DMS114 treated with DMSO at 0.1 percent for 48 hours (cell line): ENCODE measurements around the gene SEC14L1.
"Not testable (repeated sequence)": the region's sequence is repeated elsewhere in the genome, so short reads cannot be mapped to it uniquely, and the experiment has no call there.

Source experiments
- DNase-seq: peaks from one replicate; lab custom pipeline; 2025; ENCODE audit not compliant: unreplicated experiment; lab: John Stamatoyannopoulos, UW

The SEC14L1 gene

DNA sequence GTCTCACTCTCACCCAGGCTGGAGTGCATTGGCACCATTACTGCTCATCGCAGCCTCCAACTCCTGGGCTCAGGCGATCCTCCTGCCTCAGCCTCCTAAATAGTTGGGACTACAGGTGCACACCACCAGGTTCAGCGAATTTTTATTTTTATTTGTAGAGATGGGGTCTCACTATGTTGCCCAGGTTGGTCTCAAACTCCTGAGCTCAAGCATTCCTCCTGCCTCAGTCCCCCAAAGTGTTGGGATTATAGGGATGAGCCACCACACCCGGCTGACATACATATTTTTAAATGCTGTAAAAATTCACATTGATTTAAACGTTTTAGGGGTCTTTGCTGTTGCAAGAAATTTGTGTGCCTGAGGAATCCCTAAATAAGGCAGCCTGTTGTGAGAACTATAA is 24.8 kb upstream of the SEC14L1 start:
- DNase-seq, result no peak

- DNase-seq, result no peak
Measured at GRCh38 chr17:77116371-77116860, 24.4 kb upstream of the SEC14L1 start.

DNA sequence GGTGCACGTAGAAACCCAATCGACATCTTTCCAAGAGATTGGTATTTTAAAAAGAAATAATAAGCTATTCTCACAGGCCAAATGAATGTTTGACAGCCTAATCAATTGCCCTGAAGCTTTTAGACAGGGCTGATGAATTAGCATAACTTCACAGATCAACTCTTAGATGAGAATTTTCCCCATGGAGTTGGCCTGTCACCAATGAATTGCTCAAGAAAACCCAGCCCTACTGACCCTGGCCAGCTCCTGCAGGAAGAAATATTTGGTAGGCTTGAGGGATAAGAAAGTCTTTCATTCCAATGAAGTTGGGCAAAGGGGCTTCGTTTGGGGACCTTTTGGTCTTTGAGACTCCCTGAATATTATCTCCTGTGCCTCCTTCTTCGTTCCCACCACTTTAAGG is 23.4 kb upstream of the SEC14L1 start:
- no peak for DNase-seq

GRCh38 chr17:77118251-77118928 is 22.4 kb upstream of the SEC14L1 start:
- no peak for DNase-seq

GRCh38 chr17:77119668-77120301 is 21.0 kb upstream of the SEC14L1 start:
- DNase-seq, result no peak

DNA sequence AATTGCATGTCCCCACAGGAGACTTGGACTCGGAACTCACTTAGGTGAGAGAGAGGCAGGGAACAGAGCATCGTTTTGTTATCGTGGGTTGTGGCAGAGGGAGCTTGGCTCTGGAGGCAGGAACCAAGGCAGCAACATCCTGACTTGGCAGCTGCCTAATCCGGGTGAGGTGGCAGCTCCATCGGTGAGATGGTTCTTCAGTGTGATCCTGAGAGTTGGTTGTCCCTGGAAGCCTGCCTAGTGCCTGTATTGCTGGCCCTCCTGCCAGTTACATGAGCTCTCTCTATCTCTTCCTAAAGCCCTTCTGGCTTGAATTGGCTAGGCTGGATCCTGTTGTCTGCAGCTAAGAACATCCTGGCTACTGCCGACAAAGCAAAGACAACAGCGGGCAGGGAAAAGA is 19.9 kb upstream of the SEC14L1 start:
- no peak for DNase-seq

DNA sequence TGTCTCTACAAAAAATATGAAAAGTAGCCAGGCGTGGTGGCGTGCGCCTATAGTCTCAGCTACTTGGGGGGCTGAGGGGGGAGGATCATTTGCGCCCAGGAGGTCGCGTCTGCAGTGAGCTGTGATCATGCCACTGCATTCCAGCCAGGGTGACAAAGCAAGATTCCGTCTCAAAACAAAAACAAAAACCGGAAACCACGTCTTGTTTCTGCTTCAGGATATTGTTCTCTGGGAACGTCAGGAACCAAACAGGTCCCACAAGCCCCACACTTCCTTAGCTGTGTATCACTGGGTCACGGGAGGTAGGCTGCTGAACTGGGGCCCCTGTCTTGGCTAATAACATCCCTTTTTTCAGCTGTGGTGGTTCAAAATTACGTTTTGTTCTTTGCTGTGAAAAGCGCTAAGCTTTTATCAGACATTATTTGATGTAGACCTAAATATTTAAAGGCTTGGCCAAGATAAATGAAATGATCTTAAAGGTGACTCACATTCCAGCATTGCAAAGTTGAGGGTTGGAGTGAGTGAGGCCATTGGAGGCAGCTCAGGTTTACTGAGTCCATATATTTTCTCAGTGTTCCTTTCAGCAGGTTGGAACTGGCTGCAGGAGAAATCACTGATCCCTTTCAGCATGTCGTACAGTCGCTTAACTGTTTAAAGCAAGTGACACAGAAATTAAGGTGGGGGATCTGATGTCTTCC is 16.4 kb upstream of the SEC14L1 start:
- DNase-seq, result no peak

DNA sequence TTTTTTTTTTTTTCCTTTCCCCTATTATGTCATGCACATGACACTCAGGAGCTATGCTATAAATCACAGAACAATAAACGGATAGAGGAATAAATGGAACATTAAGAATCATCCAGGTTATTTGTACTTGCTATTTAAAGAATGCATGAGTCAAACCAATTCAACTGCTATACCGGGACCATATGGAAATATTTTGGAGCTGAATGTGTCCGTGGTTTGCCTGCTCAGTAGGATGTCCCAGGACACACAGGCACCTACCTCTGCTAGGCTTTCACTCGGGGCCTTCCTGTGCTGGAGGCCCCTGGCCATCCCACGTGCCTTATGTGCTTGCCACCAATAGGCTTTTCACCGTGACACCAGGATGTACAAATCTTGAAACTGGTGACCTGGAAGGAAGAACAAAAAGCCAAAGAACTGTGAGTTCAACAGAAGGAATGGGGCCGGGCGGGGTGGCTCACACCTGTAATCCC is 15.3 kb upstream of the SEC14L1 start:
- DNase-seq, result no peak

DNA sequence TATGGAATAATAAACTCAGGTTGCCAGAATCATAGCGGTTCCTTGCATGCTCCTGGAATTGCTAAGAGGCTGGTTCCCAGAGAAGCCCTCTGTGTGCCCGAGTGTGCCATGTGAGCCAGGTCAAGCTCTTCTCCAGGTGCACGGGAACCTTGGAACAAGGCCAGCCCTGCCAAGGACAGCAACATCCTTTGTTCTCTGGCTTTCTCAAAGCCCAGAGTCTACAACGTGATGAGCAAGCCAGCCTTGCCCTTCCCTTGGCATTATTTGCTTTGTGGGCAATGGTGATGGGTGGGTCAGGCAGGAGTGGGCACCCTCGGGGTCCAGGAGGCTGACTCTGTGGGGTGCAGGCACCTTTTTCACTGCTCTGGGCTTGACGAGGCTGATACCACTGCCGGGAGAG is 14.2 kb upstream of the SEC14L1 start:
- DNase-seq, result no peak

DNA sequence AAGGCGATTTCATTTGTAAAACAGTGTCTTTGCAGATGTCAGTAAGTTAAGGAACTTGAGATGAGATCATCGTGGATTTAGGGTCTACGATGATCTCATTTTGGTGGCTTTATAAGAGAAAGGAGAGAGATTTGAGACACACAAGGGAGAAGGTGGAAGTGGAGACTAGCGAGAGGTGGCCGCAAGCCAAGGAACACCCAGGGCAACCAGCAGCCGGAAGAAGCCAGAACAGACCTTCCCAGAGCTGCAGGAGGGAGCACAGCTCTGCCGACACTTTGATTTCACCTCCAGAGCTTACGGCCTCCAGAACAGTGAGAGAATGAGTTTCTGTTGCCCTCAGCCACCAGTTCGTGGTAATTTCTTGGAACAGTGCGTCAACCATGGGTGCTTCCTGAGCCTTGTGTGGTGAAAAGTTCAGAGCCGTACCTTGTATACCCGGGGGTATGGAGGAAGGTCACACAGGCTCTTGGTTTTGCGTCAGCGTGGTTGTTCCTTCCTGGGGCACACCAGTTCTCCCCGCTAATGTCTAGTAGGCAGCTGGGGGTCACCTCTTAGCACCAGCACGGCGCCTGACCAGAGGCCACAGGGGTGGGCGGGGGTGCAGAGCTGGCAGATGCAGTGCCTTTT is 12.9 kb upstream of the SEC14L1 start:
- no peak for DNase-seq

DNA sequence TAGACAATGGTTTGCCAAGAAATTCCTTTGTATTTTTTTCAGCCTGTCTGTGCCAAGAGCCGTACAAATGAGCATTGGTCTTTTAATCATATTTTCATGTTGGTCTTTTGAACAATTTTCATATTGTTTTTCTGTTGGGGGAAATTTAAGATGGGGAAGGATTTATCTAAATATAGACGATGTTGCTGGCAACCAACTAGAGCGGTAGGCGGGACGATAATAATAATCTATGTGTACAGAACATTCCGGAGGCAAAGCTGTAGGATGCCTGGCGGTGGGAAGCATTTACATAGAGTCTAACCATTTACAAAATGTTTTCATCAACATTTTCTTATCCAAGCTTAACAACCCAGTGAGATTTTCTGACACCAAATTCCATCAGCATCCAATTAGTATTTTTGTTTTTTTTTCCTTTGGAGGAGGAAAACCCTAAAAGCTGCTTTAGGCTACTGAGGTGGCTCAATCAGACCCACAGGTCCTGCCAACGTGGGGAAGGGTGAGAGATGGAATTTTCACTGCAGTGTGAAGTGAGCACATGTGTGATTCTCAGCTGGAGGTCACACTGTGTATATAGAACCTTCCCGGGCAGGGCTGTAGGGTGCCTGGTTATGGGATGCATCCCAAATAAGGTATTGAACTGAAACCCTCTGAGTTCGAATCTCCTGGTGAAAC is 11.7 kb upstream of the SEC14L1 start:
- DNase-seq, result no peak

DNA sequence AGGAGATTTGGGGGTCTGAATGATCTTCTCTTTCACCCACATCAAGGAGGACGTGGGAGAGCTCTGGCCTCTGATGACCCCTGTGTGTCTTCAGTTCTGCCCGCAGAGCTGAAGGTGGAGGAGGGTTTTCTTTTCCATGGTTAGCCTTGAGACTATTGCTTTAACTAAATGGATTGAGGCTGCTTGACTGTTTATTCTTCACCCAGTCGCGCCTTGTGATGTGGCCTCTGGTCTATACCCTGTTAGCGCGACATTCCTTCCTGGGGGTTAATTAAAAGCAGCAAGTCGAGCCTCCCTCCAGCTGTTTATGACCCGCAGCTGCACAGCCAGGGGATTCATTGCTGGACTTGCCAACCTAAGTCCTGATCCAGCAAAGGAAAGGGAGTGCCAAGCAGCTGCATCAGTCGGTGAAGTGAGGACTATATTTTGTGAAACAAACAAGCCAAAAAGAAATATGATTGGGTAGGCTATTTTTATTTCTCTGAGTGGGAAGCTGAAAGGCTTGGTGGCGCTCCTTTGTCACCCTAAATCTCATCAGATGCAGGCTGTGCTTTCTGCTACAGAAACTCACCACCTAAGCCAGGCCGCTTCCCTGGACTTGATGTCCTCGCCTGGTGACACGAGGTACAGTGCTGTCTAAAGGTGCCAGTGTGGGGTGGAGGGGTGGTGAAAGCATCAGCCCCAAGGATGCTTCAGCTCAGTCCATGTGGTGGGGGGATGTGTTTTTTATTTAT is 11.0 kb upstream of the SEC14L1 start:
- no peak for DNase-seq

DNA sequence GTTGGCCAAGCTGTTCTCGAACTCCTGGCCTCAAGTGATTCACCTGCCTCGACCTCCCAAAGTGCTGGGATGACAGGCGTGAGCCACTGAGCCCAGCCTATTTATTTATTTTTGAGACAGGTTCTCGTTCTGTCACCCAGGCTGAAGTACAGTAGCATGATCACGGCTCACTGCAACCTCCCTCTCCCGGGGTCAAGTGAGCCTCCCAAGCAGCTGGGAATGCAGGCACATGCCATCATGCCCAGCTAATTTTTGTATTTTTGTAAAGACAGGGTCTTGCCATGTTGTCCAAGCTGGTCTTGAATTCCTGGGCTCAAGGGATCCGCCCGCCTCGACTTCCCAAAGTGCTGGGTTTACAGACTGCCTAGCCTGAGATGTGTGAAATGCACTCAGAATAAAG is 10.2 kb upstream of the SEC14L1 start:
- DNase-seq, result no peak

GRCh38 chr17:77131904-77132303 is 8.9 kb upstream of the SEC14L1 start:
- DNase-seq, result no peak

- no peak for DNase-seq
Measured at GRCh38 chr17:77132411-77133086, 8.2 kb upstream of the SEC14L1 start.

DNA sequence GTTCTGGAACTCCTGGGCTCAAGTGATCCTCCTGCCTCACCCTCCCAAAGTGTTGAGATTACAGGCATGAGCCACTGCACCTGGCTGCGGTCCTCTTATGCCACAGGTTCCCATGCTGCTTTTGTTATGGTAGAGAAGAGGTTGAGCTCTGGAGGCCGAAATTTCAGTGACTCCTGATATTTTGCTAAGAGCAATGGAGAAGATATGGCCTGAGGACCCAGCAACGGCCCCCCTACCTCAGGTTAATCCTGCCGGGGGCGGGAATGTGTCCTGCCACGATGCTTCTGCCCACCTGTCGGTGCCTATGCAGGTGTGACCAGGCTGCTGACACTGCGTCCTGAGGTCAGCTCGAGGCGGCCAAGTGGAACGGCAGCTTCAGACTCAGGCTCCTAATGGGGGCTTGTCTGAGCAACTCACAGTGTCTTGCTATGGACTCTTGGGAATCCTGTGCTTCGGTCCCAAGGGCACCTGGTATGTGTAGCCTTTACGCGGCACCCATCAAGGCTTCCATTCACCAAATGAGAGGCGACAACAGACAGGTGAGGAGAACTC is 7.6 kb upstream of the SEC14L1 start:
- no peak for DNase-seq

- DNase-seq, result no peak
Measured at GRCh38 chr17:77136420-77136767, 4.4 kb upstream of the SEC14L1 start.

DNA sequence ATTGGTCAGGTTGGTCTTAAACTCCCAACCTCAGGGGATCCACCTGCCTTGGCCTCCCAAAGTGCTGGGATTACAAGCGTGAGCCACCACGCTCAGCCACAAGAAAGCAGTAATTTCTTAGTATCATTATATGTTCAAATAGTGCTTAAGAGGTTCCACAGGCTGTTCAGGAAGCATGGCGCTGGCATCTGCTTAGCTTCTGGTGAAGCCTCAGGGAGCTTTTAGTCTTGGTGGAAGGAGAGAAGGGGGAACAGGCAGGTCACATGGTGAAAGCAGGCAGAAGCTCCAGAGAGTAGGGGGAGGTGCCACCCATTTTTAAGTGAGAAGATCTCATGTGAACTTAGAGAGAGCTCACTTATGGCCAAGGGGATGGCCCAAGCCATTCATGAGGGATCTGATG is 3.7 kb upstream of the SEC14L1 start:
- no peak for DNase-seq

GRCh38 chr17:77137886-77138285 is 2.9 kb upstream of the SEC14L1 start:
- not testable (repeated sequence) for DNase-seq
